ENCODE measurements around the gene CDON.

The CDON gene

GRCh38 chr11:125955856-125956255, 106.8 kb downstream of the CDON start:
- DNase-seq (ENCODE audit: low read depth), result no peak

DNA sequence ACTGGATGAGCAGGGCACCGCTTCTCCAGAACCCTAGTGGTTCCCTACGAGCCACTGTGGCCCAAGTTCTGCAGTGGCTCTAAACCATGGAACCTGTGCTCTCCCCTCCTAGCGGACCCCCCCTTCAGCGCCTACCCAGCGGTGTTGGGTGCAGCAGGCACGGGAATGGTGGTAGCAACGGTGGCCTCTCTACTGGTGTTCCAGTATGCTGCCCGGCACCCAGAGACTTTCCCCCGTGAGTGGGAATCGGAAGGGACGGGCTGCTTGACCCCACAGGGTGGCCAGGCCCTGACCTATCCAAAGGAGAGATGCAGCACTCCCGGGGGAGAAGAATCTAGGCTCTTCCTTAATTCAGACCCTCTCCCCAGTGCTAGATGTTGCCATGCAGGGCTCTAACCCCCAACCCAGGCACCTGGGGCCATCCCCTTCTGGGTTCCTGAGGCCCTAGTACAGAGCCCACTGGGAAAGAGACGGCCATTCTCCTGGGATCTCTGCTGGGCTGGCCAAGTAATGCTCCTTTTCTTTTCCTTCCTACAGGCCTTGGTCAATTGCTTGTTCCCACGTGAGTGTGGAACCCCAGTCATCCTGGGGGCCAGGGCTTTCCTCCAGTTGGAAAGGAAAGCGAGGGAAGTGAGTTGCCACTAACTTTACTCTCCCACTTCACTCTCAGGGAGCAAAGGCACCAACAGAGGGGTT, 107.6 kb downstream of the CDON start:
- DNase-seq (ENCODE audit: low read depth), result no peak

GRCh38 chr11:125954123-125954944, 108.3 kb downstream of the CDON start:
- no peak for DNase-seq (ENCODE audit: low read depth)

DNA sequence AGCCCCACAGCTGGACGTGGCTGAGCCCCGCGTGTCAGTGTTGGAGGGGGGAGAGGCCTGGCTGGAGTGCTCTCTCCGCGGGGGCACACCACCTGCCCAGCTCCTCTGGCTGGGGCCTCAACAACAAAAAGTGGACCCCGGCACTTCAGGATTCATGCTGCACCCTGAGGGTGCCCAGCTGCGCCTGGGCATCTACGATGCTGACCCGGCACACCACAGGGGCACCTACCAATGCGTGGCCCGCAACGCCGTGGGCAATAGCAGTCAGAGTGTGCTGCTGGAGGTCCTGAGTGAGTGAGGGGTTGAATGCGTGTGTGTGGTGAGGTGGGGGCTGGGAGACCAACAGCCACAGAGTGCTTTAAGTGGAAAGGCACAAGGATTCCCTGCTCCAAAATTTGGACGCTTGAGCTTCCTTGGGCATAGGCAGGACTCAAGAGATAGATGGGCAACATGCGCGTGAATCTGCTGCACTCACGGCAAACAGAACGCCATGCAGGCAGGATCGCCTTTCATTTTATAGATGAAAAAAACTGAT, 109.2 kb downstream of the CDON start:
- DNase-seq (ENCODE audit: low read depth), result no peak

GRCh38 chr11:125952973-125953372, 109.7 kb downstream of the CDON start:
- DNase-seq (ENCODE audit: low read depth), result no peak

- DNase-seq (ENCODE audit: low read depth), result no peak
These were observed 110.1 kb downstream of the CDON start for GRCh38 chr11:125952559-125952958.

- no peak for DNase-seq (ENCODE audit: low read depth)
These were observed 110.9 kb downstream of the CDON start for GRCh38 chr11:125951731-125952130.

DNA sequence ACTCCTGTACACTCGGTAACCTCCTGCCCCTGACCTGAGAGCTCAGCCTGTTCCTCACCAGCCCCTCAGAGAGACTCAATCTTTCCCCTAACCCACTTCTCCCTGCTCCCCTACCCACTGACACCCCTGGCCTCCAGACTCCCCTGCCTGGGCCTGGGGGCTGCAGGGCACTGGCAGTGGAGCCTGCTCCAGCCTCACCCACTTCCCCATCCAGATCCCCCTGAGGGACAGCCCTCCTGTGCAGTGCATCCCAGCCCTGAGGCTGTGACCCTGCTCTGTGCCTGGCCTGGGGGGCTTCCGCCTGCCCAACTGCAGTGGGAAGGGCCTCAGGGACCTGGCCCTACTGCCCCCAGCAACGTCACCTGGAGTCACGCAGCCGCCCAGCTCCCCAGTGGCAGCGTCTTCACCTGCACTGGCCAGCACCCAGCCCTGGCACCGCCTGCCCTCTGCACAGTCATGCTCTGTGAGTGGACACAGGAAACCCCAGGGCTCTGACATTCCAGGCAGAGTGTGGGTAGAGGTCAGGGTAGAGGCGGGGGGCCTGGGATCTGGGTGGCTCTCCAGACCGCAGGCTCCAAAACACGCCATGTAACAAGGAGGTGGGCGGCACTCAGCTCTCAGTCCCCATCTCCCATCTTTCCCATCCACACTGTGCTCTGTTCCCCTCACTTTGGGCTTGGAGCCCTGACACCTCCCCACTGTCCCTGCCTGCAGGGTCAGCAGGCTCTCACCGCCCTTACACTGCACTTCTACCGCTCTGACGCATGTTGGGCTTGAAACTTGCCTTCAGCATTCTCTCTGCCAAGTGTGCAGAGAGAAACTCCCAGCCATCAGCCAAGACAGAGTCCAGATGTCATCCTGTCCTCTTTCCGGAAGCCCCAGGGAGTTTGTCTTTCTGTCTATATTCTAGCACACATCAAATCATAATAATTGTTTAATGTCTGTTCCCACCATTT, 111.7 kb downstream of the CDON start:
- no peak for DNase-seq (ENCODE audit: low read depth)

DNA sequence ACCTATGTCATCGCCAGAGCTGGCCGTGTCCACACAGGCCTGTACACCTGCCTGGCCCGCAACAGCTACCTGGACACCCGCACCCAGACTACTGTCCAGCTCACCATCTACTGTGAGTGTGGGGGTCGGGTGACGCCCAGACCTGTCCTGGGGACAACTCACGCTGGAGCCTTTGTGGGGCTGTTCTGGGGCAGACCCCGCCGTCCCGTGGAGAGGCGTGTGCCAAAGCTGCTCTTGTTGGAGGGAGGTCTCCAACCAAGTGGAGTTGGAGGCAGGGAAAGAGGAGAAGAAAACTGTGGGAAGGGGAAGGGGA, 112.5 kb downstream of the CDON start:
- no peak for DNase-seq (ENCODE audit: low read depth)

- no peak for DNase-seq (ENCODE audit: low read depth)
These were observed 113.1 kb downstream of the CDON start for GRCh38 chr11:125949271-125950177.

- no peak for DNase-seq (ENCODE audit: low read depth)
These were observed 114.2 kb downstream of the CDON start for GRCh38 chr11:125948278-125949051.

DNA sequence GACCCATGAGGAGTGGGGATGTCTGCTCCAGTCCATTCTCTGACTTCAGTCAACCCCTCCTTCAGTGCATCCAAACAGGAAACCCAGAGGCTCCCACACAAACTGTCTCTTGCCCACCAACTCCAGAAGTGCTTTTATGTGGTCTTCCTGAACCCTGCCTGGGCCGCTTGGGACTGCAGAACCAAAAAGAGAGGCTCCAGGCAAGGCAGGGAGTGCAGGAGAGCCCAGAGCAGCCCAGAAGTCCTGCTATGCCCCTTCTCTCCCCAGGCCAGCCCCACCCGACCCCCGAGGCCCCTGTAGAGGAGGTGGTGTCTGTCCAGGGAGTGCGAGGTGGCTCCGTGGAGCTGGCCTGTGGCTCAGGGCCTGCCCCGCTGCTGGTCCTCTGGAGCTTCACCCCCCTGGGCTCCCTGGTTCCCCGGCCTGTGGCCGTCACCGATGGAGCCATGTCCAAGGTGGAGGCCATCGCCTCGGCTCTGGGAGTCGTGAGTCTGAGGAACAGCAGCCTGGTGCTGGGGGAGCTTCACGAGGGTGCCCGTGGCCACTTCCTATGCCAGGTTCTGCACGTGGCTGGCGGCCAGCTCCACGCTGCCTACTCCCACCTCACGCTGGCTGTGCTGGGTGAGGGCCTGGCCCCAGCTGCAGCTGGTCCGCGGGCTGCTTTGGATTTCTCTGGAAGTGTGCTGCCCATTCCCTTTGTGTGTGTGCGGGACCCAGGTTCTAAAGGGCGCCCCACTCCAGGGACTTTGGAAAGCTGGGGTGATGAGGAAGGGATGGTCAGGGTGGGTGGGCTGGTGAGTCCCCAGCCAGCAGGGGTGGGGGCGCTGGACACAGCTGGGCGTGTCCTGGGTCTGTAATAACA, 115.0 kb downstream of the CDON start:
- no peak for DNase-seq (ENCODE audit: low read depth)

DNA sequence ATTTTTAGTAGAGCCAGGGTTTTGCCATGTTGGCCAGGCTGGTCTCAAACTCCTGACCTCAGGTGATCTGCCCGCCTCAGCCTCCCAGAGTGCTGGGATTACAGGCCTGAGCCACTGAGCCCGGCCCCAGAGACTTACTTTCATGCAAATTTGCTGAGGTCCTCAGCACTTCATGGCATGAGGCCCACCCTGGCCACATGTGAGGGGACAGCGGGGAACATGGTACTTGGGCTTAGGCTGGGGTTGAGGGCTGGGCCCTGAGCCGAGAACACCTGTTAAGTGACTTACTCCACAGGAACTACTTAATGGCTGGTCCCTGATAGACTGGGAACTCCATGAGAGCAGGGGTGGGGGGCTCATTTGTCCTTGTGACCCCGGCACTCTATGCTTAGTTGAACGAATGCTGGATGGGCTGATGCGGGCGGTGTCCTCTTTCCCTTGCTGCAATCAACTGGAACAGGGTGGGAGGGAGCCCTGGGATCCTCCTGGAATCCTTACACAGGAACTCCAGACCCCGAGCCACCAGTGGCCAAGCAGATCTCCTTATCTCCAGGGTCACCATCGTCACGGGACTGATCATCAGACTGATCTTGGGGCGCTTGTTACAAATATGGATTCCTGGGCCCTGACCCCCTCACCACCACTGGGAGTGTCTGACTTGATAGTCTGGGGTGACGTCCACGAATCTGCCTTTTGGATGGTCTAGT, 115.8 kb downstream of the CDON start:
- no peak for DNase-seq (ENCODE audit: low read depth)

GRCh38 chr11:125945797-125946520, 116.7 kb downstream of the CDON start, which contains the start of gene VSIG10L2:
TSS of gene VSIG10L2 (plus strand) at chr11:125946044. CDS start at chr11:125946056, 12 bp downstream.
- no peak for DNase-seq (ENCODE audit: low read depth)

DNA sequence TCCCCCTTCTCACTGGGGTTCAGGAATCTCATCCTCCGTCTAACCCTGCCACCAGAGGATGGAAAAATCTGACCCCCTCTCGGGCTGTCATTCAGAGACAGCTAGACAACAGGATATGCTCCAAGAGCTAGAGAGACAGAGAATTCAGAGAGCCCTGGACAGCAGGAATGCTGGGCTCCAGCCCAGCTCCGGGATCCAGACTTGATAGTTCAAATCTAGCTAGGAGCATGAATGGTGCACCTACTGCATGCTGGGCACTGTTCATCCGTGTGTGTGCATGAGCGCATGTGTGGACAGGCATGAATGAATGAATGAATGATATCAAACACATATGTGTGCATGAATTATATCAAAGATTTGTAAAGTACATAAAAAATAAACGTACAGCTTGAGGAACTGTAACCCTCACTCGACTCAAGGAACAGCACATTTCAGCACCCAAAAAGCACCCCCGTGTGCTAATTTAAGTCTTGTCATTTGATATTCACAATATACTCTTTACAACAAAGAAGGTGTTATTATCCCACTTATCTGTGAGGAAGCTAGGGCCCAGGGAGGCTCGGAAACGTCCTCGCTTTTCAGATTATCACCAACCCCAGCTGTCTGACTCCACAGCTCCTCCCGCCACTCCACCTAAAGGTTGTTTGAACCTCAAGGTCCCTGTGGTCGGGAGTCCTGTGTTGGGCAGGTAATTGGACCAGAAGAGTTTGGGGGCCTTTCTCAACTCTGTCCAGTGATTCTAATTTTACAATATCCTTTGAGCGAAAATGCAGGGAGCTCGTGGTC, 117.5 kb downstream of the CDON start:
- no peak for DNase-seq (ENCODE audit: low read depth)

DNA sequence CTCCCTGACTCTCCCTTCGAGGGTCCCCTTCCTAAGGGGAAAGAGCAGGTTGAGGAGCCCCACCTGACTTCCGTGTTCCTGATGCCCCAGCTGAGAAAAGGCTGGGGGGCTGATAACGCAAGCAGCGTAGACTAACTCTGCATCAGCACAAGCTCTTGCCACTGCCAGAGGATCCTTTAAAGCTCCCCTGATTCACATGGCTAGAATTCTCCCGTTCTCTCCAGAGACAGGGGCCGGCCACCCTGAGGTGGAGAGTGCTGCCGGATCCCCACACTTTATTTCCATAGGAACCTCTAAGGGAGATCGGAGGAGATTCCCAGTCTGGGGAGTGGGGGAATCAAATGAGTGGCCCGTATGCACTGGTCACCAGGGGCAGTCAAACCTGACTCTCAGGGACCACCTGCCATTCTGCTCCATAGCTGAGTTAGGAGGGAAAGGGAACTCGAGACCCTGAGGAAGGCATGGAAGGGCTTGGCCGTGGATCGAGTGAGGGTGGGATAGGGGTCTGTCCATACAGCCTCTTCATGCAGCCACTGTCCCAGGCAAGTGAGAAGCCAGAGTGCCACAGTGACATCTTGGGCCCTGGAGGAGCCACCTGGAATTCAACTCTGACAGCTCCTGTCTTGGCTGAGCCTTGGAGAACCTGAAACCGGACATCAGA, 118.2 kb downstream of the CDON start:
- DNase-seq (ENCODE audit: low read depth), result no peak

All from stimulated activated CD8-positive, alpha-beta memory T cell treated with anti-CD3 and anti-CD28 coated beads, Interleukin-12 subunit alpha, Interleukin-12 subunit beta, amount 100 ng/mL, for 4 hours (primary cell).